Activated T-cell treated with anti-CD3 and anti-CD28 coated beads, Interleukin-2, amount 50 U/mL, for 24 hours (primary cell): ENCODE measurements around the gene CREBRF.
A peak's percentile ranks its signal among the peaks of the same experiment; 100 is the strongest.
"Not testable (repeated sequence)": the region's sequence is repeated elsewhere in the genome, so short reads cannot be mapped to it uniquely, and the experiment has no call there.

Experiments
- DNase-seq: peaks from one replicate; pipeline ENCODE4 v3.0.0-alpha.2; 2020
- H3K27ac Mint-ChIP-seq: 2 replicates; pipeline ENCODE4 v1.8.0; 2020; ENCODE audit warnings: mild to moderate bottlenecking, mixed read lengths
- H3K27me3 Mint-ChIP-seq: 2 replicates; pipeline ENCODE4 v1.8.0; 2020; ENCODE audit warnings: mixed read lengths
- H3K36me3 Mint-ChIP-seq: 2 replicates; pipeline ENCODE4 v1.8.0; 2020; ENCODE audit warnings: low read depth, mixed read lengths
- H3K4me1 Mint-ChIP-seq: 2 replicates; pipeline ENCODE4 v1.8.0; 2020; ENCODE audit warnings: low read depth, mixed read lengths
- H3K4me3 Mint-ChIP-seq: 2 replicates; pipeline ENCODE4 v1.8.0; 2020; ENCODE audit warnings: mild to moderate bottlenecking, moderate library complexity, mixed read lengths
- H3K9me3 Mint-ChIP-seq: 2 replicates; pipeline ENCODE4 v1.8.0; 2020; ENCODE audit warnings: mixed read lengths

Gene CREBRF

GRCh38 chr5:173140769-173141168 is 84.6 kb downstream of the CREBRF start:
- H3K27me3 Mint-ChIP-seq: no peaks in the 10 kb centered on the region
- no peak overlapping the region for H3K4me3 Mint-ChIP-seq
- H3K4me1 Mint-ChIP-seq: peaks cover 9% of the 10 kb centered on the region
- H3K36me3 Mint-ChIP-seq: peaks cover 15% of the 10 kb centered on the region
- DNase-seq: no peak
- H3K9me3 Mint-ChIP-seq: no peaks in the 10 kb centered on the region
- H3K27ac Mint-ChIP-seq: no peak overlapping the region

- H3K4me3 Mint-ChIP-seq: no peak overlapping the region
Observed at GRCh38 chr5:173143567-173143966, 87.4 kb downstream of the CREBRF start.

GRCh38 chr5:173144200-173145176 is 88.3 kb downstream of the CREBRF start, which contains the start of gene BNIP1:
BNIP1 (plus strand) TSS chr5:173144531; CDS start chr5:173144546, 15 bp downstream.
- H3K27ac Mint-ChIP-seq: peak within 1 kb of the TSS; percentile 99
- peak; percentile 99 for DNase-seq
- no peaks in the 10 kb centered on the region for H3K9me3 Mint-ChIP-seq
- peaks cover 13% of the 10 kb centered on the region for H3K4me1 Mint-ChIP-seq
- H3K4me3 Mint-ChIP-seq: peak within 1 kb of the TSS; percentile 99
- peaks cover 44% of the 10 kb centered on the region for H3K36me3 Mint-ChIP-seq
- no peaks in the 10 kb centered on the region for H3K27me3 Mint-ChIP-seq

More at GRCh38 chr5:173143567-173143966, 87.4 kb downstream of the CREBRF start:
- Mint-ChIP-seq H3K36me3 (peaks cover 39% of the 10 kb centered on the region), H3K4me1 (peaks cover 13% of the 10 kb centered on the region), H3K27me3 (no peaks in the 10 kb centered on the region), H3K9me3 (no peaks in the 10 kb centered on the region), H3K27ac (no peak overlapping the region)
- DNase-seq: no peak

DNA sequence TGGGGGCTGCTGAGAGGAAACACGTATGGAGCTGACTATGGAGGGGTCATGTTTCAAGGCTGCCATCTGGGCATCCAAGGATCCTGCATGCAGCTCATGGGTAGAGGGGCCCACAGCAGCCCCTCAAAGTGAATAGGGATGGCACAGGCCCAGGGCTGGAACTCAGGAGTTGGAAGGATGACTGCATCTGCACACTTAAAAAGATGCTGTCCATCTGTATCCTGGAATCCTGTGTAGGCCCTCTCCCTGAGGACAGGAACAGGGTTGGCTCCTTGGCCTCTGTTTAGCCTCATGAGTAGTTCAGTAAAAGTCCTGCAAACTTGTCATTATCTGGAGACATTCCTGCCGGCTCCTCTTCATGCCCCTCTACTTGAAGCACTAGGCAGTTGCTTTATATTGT is 92.2 kb downstream of the CREBRF start:
- H3K36me3 Mint-ChIP-seq: peaks cover 76% of the 10 kb centered on the region
- H3K9me3 Mint-ChIP-seq: no peaks in the 10 kb centered on the region
- H3K27me3 Mint-ChIP-seq: no peaks in the 10 kb centered on the region
- no peak overlapping the region for H3K4me3 Mint-ChIP-seq
- H3K27ac Mint-ChIP-seq: no peak overlapping the region
- peaks cover 13% of the 10 kb centered on the region for H3K4me1 Mint-ChIP-seq
- DNase-seq: no peak

GRCh38 chr5:173152547-173152946 is 96.4 kb downstream of the CREBRF start:
- H3K4me1 Mint-ChIP-seq: no peaks in the 10 kb centered on the region
- H3K27me3 Mint-ChIP-seq: no peaks in the 10 kb centered on the region
- no peak for DNase-seq
- H3K4me3 Mint-ChIP-seq: no peak overlapping the region
- H3K9me3 Mint-ChIP-seq: no peaks in the 10 kb centered on the region
- no peak overlapping the region for H3K27ac Mint-ChIP-seq
- peaks cover 87% of the 10 kb centered on the region for H3K36me3 Mint-ChIP-seq

DNA sequence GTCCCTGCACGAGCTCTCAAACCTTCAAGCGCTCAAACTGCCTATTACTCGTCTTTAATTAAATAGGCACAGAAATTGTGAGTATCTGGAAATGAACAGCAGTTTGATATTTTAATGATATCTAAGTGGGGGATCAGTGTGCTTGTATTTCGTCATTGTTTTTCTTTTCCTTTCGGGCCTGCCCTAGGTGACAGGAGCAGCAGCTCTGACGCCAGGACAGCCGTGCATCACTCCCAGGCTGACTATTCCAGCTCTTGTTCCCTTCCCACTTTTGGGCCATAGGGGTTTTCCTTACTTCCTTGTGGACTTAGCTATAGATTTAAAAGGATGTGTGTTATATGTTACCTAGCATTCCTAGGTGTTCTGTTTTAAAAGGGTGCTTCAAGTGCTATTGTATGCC is 97.7 kb downstream of the CREBRF start:
- H3K27me3 Mint-ChIP-seq: no peaks in the 10 kb centered on the region

GRCh38 chr5:173154619-173155018 is 98.5 kb downstream of the CREBRF start:
- H3K4me1 Mint-ChIP-seq, H3K9me3 Mint-ChIP-seq, DNase-seq, H3K27ac Mint-ChIP-seq, H3K27me3 Mint-ChIP-seq, H3K4me3 Mint-ChIP-seq: not testable (repeated sequence)
- peaks cover 83% of the 10 kb centered on the region for H3K36me3 Mint-ChIP-seq

More for the DNA sequence above, 97.7 kb downstream of the CREBRF start:
- H3K36me3 Mint-ChIP-seq: peaks cover 87% of the 10 kb centered on the region
- peak overlapping the region; percentile 37 for H3K27ac Mint-ChIP-seq
- no peaks in the 10 kb centered on the region for H3K4me1 Mint-ChIP-seq
- H3K4me3 Mint-ChIP-seq: no peak overlapping the region
- no peaks in the 10 kb centered on the region for H3K9me3 Mint-ChIP-seq
- no peak for DNase-seq

DNA sequence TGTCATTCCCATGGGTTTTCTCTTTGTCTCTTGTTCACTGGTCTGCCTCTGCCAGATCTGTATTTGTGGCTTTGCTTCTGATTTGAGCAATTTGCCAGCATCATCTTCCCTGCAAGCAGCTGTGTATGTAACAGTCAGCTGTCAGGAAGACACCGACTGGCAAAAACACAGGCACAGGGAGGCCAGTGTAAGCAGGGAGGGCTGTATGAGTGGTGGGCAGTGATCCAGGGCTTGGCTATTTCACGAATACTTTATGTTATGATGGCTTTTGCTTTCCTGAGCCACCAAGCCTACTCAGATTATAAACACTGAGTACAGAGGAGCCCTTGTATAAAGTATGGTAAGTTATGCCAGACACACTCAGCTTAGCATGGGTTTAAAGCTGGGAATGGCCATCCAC is 99.8 kb downstream of the CREBRF start:
- DNase-seq: no peak
- Mint-ChIP-seq H3K36me3 (peaks cover 87% of the 10 kb centered on the region), H3K27ac (no peak overlapping the region)

DNA sequence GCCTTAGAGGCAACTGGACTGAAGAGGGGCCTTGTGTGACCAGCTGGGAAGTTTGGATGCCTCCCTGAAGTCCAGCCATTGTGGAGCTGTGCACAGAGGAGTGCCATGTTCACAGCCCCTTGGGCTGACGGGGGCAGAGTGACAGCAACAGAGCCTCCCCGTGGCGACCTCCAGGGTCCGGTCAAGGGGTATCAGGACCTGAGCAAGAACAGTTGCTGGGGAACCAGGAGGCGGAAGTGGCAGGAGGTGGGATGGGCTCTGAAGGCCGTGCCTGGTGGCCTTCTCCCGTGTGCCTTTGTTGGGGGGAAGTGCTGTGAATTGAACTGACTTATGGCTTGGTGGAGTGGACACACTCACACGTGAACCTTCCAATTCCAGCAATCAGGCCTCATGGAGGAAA is 102.2 kb downstream of the CREBRF start:
- H3K27me3 Mint-ChIP-seq: no peaks in the 10 kb centered on the region
- no peaks in the 10 kb centered on the region for H3K9me3 Mint-ChIP-seq
- H3K4me1 Mint-ChIP-seq: no peaks in the 10 kb centered on the region
- peaks cover 85% of the 10 kb centered on the region for H3K36me3 Mint-ChIP-seq
- no peak overlapping the region for H3K27ac Mint-ChIP-seq
- no peak for DNase-seq
- H3K4me3 Mint-ChIP-seq: no peak overlapping the region

More for the DNA sequence above, 99.8 kb downstream of the CREBRF start:
- Mint-ChIP-seq H3K9me3 (no peaks in the 10 kb centered on the region), H3K4me1 (no peaks in the 10 kb centered on the region), H3K27me3 (no peaks in the 10 kb centered on the region), H3K4me3 (no peak overlapping the region)

GRCh38 chr5:173159256-173159655 is 103.1 kb downstream of the CREBRF start:
- H3K36me3 Mint-ChIP-seq: peaks cover 84% of the 10 kb centered on the region

GRCh38 chr5:173161148-173161547 is 105.0 kb downstream of the CREBRF start:
- H3K9me3 Mint-ChIP-seq: no peaks in the 10 kb centered on the region

More at GRCh38 chr5:173159256-173159655, 103.1 kb downstream of the CREBRF start:
- no peak for DNase-seq
- Mint-ChIP-seq H3K4me1 (no peaks in the 10 kb centered on the region), H3K9me3 (no peaks in the 10 kb centered on the region), H3K27ac (no peak overlapping the region), H3K4me3 (no peak overlapping the region), H3K27me3 (no peaks in the 10 kb centered on the region)

GRCh38 chr5:173163219-173163618 is 107.1 kb downstream of the CREBRF start:
- no peak for DNase-seq
- Mint-ChIP-seq H3K36me3 (peaks cover 56% of the 10 kb centered on the region), H3K4me1 (no peaks in the 10 kb centered on the region), H3K27ac (no peak overlapping the region), H3K4me3 (no peak overlapping the region), H3K9me3 (no peaks in the 10 kb centered on the region), H3K27me3 (no peaks in the 10 kb centered on the region)

More at GRCh38 chr5:173161148-173161547, 105.0 kb downstream of the CREBRF start:
- no peak overlapping the region for H3K27ac Mint-ChIP-seq
- H3K4me1 Mint-ChIP-seq: no peaks in the 10 kb centered on the region
- DNase-seq: no peak
- H3K27me3 Mint-ChIP-seq: no peaks in the 10 kb centered on the region
- no peak overlapping the region for H3K4me3 Mint-ChIP-seq
- peaks cover 74% of the 10 kb centered on the region for H3K36me3 Mint-ChIP-seq

GRCh38 chr5:173165177-173166016 is 109.2 kb downstream of the CREBRF start:
- Mint-ChIP-seq H3K27ac (no peak overlapping the region), H3K27me3 (no peaks in the 10 kb centered on the region), H3K4me1 (no peaks in the 10 kb centered on the region), H3K4me3 (no peak overlapping the region), H3K36me3 (peaks cover 40% of the 10 kb centered on the region), H3K9me3 (no peaks in the 10 kb centered on the region)
- no peak for DNase-seq

- no peaks in the 10 kb centered on the region for H3K4me1 Mint-ChIP-seq
- no peaks in the 10 kb centered on the region for H3K27me3 Mint-ChIP-seq
- no peaks in the 10 kb centered on the region for H3K36me3 Mint-ChIP-seq
- no peak overlapping the region for H3K27ac Mint-ChIP-seq
- no peak overlapping the region for H3K4me3 Mint-ChIP-seq
- DNase-seq: no peak
- H3K9me3 Mint-ChIP-seq: no peaks in the 10 kb centered on the region
Observed at GRCh38 chr5:173172166-173172565, 116.0 kb downstream of the CREBRF start.
